Dermis microvascular lymphatic vessel endothelial cell (primary cell): ENCODE results near the gene GSTM3. TPM values are rescaled to one million over a fixed set of nuclear protein-coding genes. Genes with fewer than 3 reads are reported as not detected.
"Not testable (repeated sequence)": the region's sequence is repeated elsewhere in the genome, so short reads cannot be mapped to it uniquely, and the experiment has no call there.

Experiments used
- DNase-seq, 2 donors: peaks; one replicate each; pipeline versions ENCODE4 v3.0.0 to v3.0.0-alpha.2; 2010; ENCODE audit warnings: low read depth in 2 of 2
- total RNA-seq: library from RNA; depleted of rRNA; stranded (reverse); fragments of >200 nt; gene quantifications from 2 replicates; pipeline ENCODE4 v1.2.1, GENCODE V29; 2014

Gene GSTM3
- total RNA-seq, 1 donor from 2014 or later = 39.4 TPM

GRCh38 chr1:109726728-109727373 is 14.0 kb downstream of the GSTM3 start:
- no peak for DNase-seq

GRCh38 chr1:109726007-109726406 is 14.8 kb downstream of the GSTM3 start:
- DNase-seq = no peak

DNA sequence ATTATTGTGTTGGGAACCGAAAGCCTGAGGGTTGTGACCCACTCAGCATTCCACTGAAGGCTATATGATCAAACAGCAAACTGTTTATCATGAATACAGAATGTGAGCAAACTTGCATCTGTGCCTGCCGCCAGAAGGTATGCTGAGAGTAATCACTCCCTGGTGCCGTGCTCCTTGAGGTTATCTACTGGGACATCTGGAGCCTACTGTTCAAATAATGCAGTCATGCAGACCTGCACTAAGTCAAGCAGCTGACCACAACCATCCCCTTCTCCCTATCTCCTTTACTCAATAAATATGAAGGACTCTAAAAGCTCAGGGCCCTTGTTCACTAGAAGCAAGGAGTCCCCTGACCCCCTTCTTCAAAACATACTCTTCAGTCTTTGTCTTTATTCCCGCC is 15.3 kb downstream of the GSTM3 start:
- no peak for DNase-seq

DNA sequence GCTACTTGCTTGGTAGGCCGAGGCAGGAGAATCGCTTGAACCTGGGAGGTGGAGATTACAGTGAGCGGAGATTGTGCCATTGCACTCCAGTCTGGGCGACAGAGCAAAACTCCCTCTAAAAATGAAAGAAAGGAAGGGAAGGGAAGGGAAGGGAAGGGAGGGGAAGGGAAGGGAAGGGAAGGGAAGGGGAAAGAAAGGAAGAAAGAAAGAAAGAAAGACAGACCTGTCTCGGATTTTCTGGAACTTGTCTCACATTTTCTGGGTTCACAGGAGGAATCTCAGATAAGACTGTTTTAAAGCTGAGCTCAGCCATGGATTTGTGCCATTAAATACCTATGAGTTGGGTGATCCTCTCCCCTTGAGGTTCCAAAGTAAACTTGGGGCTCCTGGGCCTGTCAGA is 15.9 kb downstream of the GSTM3 start:
- DNase-seq = no peak

- no peak for DNase-seq
Observed at GRCh38 chr1:109722908-109723691, 17.7 kb downstream of the GSTM3 start.

DNA sequence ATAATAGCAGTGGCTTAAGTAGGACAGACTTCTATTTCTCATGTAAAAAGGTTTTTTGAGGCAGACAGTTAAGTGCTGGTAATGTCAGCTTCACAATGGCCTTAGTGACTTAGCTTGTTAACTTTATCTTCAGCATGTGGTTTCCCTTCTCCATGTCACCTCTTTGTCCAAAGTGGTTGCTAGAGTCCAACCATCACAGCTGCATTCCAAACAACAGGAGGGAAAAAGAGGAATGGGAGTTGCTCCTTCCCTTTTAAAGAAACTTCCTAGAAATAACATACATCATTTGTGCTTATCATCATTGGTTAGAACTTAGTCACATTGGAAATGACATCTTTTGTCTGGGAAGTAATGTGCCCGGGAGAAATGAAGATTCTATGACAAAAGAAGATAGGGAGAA is 18.9 kb downstream of the GSTM3 start:
- no peak for DNase-seq

DNA sequence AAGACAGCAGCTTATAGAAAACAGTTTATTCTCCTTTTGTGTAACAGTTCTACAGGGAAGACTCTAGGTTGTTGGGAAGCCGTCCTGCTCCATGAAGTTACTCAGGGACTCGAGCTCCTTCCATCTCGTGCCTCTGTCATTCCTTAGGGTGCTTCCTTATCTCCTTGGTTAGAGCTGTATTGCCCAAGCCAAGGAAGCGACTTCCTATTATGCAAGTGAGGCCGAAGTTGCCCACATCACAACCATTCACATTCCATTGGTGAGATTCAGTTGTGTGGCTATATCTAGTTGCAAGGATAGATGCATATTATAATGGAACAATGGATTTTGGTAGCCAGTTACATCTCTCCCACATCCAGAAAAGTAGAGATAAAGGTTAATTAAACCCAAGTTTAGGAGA is 19.8 kb downstream of the GSTM3 start:
- DNase-seq = no peak

DNA sequence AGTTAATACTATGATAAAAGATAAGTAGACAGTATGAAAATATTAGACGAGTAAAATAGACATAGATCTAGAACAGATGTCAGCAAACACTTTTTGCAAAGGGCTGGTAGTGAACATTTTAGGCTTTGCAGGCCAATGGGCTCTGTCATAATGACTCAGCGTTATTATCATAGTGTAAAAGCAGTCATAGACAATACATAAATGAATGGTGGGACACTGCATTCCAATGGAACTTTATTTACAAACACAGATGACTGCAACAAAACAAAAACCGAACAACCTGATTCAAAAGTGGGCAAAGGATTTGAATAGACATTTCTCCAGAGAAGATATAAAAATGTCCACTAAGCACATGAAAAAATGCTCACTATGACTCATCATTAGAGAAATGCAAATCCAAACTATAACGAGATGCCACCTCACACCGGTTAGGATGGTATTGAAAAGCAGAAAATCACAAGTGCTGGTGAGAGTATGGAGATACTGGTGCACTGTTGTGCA is 21.5 kb downstream of the GSTM3 start:
- peak in 1 of 2 donors; percentile 6 for DNase-seq

- DNase-seq = peak; percentile 12 to 42
Observed at GRCh38 chr1:109718495-109718894, 22.3 kb downstream of the GSTM3 start.

- DNase-seq = no peak
Observed at GRCh38 chr1:109717729-109718128, 23.1 kb downstream of the GSTM3 start.

GRCh38 chr1:109716570-109717090 is 24.2 kb downstream of the GSTM3 start:
- DNase-seq = no peak

DNA sequence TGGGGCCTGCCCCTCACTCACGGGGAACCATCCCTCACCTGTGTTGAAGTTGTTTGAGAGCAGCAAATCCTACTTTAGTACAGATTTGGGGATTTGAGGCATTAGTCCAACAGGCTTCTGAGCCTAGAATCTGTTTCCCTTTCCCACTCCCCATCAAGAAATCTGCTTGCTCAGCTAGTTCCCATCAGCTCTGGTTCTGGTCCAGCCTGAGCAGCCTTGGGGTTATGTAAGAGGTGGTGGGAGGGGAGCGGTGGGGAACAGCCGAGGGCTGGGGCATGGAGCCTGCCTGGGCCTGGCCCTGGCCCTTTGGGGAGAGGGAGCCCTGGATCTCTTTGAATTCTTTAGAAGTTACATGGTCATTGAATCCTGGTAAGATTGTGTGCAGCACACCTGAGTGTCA is 24.7 kb downstream of the GSTM3 start:
- DNase-seq = no peak

GRCh38 chr1:109714661-109715372 is 26.0 kb downstream of the GSTM3 start:
- DNase-seq = no peak

- no peak for DNase-seq
Observed at GRCh38 chr1:109713636-109714035, 27.2 kb downstream of the GSTM3 start.

- DNase-seq = peak in 1 of 2 donors; percentile 0
Observed at GRCh38 chr1:109712321-109712864, 28.4 kb downstream of the GSTM3 start.

- DNase-seq = not testable (repeated sequence)
Observed at GRCh38 chr1:109711593-109712320, 29.1 kb downstream of the GSTM3 start, which contains the start of gene GSTM5. GSTM5 (plus strand) TSS chr1:109712251; CDS start chr1:109712313, 62 bp downstream.

GRCh38 chr1:109709822-109710221 is 31.0 kb downstream of the GSTM3 start:
- DNase-seq = not testable (repeated sequence)

DNA sequence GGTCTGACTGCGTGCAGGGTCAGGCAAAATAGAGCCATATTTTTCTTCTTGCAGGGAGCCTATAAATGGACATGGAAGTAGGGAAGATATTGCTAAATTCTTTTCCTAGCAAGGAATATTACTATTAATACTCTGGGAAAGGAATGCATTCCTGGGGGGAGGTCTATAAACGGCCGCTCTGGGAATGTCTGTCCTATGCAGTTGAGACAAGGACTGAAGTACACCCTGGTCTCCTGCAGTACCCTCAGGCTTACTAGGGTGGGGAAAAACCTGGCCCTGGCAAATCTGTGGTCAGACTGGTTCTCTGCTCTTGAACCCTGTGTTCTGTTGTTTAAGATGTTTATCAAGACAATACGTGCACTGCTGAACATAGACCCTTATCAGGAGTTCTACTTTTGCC is 31.9 kb downstream of the GSTM3 start:
- DNase-seq = not testable (repeated sequence)

DNA sequence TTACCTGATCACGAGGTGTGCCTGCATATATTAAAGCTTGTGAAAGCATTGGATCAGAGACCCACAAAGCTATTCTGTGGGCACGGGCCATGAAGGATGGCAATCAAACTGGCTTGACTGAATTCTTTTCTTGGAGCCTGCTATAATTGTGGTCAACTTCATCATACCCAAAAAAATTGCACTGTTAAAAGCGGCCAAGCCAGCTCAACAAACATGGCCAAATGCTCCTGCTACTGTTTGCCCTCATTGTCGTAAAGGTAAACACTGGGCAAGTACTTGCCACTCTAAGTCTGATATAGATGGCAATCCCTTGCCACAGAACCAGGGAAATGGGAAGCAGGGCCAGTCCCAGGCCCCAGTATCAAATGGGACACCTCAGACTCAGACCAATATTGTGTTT is 35.4 kb downstream of the GSTM3 start:
- no peak for DNase-seq

DNA sequence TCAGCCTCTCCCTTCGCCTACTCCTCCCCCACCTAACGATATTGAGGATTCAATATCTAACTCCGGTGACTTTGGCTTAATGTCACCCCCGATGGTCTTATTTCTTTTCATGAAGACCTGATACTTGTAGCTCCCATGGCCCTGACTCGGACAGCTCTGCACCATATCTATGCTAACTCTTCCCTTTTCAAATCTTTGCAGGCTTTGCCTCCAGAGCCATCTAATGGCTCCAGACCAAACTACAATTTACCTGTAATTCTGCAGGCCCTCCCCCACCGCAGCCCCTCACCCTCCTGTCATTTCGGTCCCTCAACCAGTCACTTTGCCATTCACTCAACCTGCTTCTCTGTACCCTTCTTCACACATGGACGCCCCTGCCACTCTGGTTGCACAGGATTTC is 36.7 kb downstream of the GSTM3 start:
- DNase-seq = peak in 1 of 2 donors; percentile 1

GRCh38 chr1:109702940-109703339 is 37.9 kb downstream of the GSTM3 start:
- not testable (repeated sequence) for DNase-seq
